ENCODE results near the gene TMEM63A. TPM values are rescaled to one million over a fixed set of nuclear protein-coding genes. Genes with fewer than 3 reads are reported as not detected.

TMEM63A gene
- total and polyA plus RNA-seq, 10 of the 15 experiments (the other 5 are each of a cell fraction or from before 2014, with no cell fraction given): 1.3 to 33.5 (median 15.2) TPM

GRCh38 chr1:225923692-225924555, 41.7 kb upstream of the TMEM63A start, which contains the start of gene PYCR2 (continued):
- TF ChIP-seq NR2C1 (IDR thresholded peaks at IDR 0.05) (no peak), PML (IDR thresholded peaks at IDR 0.05; ENCODE audit: low read length) (peak; percentile 43; the same call in 1 of the 2 replicates), BCLAF1 (IDR thresholded peaks at IDR 0.05) (no peak), PAX5 (IDR thresholded peaks at IDR 0.05; ENCODE audit: borderline replicate concordance, low read depth, low read length) (no peak; the same call in 1 of the 2 replicates), SUPT20H (IDR thresholded peaks at IDR 0.05; ENCODE audit: borderline replicate concordance, control insufficient read depth, low read depth, low read length) (no peak), TCF3 (IDR thresholded peaks at IDR 0.05; ENCODE audit: borderline replicate concordance, insufficient read depth, low read depth, low read length) (0 out of 2 replicates have a peak, but pooled peaks have one; percentile 60), PRDM15 (CRISPR knock-in tag; IDR thresholded peaks at IDR 0.05) (no peak), NFXL1 (IDR thresholded peaks at IDR 0.05; ENCODE audit: borderline replicate concordance) (no peak), USF2 (IDR thresholded peaks at IDR 0.05; ENCODE audit: borderline replicate concordance, low read depth, low read length) (peak; percentile 85), POLR2A (IDR thresholded peaks at IDR 0.05; ENCODE audit: low read depth, low read length) (peak; percentile 96), ZNF207 (IDR thresholded peaks at IDR 0.05; ENCODE audit: borderline replicate concordance) (no peak), SREBF2 (IDR thresholded peaks at IDR 0.05; ENCODE audit: low read length) (no peak), BRCA1 (IDR thresholded peaks at IDR 0.05; ENCODE audit: low read depth, low read length) (no peak), SPI1 (IDR thresholded peaks at IDR 0.05; ENCODE audit: borderline replicate concordance, insufficient read depth, low read depth, low read length) (peak; percentile 47; the same call in 1 of the 2 replicates), ATF7 (IDR thresholded peaks at IDR 0.05; ENCODE audit: low read depth) (no peak), JUND (IDR thresholded peaks at IDR 0.05; ENCODE audit: low read depth, low read length) (no peak), SIN3A (IDR thresholded peaks at IDR 0.05; ENCODE audit: low read depth, low read length) (peak; percentile 71; the same call in 1 of the 2 replicates), EP300 (IDR thresholded peaks at IDR 0.05; ENCODE audit: borderline replicate concordance in 1 of 2, control insufficient read depth in 1 of 2, low read depth in 2 of 2, low read length in 2 of 2) (no peak), CEBPB (IDR thresholded peaks at IDR 0.05; ENCODE audit: borderline replicate concordance in 1 of 2, low read depth in 2 of 2, low read length in 2 of 2) (0 out of 4 replicates have a peak, but pooled peaks of 1 of the 2 experiments have one; percentile 6)
